H9 (cell line): ENCODE results near the gene OSBPL10. TPM values are rescaled to one million over a fixed set of nuclear protein-coding genes. Genes with fewer than 3 reads are reported as not detected.

ENCODE experiments used
- DNase-seq: peaks from one replicate; pipeline ENCODE4 v3.0.0-alpha.2; 2017
- H2AFZ ChIP-seq: one replicate; pipeline ENCODE4 v1.6.1; 2013; ENCODE audit warnings: mild to moderate bottlenecking, low read length, control low read depth, moderate library complexity
- H2AK5ac ChIP-seq: 2 replicates; pipeline ENCODE4 v1.6.1; 2013; ENCODE audit warnings: low read length, control low read depth, mixed read lengths; ENCODE audit not compliant: insufficient read length
- H2BK120ac ChIP-seq: one replicate; pipeline ENCODE4 v1.6.1; 2013; ENCODE audit warnings: low read depth, mild to moderate bottlenecking, low read length, control low read depth, inconsistent platforms; ENCODE audit not compliant: poor library complexity, severe bottlenecking
- H2BK12ac ChIP-seq: 2 replicates; pipeline ENCODE4 v1.6.1; 2013; ENCODE audit warnings: low read length, control low read depth, mixed read lengths, low read depth; ENCODE audit not compliant: insufficient read length
- H2BK15ac ChIP-seq: 2 replicates; pipeline ENCODE4 v1.6.1; 2013; ENCODE audit warnings: low read depth, low read length, control low read depth
- H2BK20ac ChIP-seq: one replicate; pipeline ENCODE4 v1.6.1; 2013; ENCODE audit warnings: low read depth, mild to moderate bottlenecking, low read length, control low read depth, inconsistent platforms; ENCODE audit not compliant: poor library complexity, severe bottlenecking
- H2BK5ac ChIP-seq: 2 replicates; pipeline ENCODE4 v1.6.1; 2013; ENCODE audit warnings: low read length, control low read depth, mixed read lengths; ENCODE audit not compliant: insufficient read length
- H3K14ac ChIP-seq: 2 replicates; pipeline ENCODE4 v1.6.1; 2013; ENCODE audit warnings: low read length, control low read depth; ENCODE audit not compliant: insufficient read depth
- H3K18ac ChIP-seq: 2 replicates; pipeline ENCODE4 v1.6.1; 2013; ENCODE audit warnings: low read depth, mild to moderate bottlenecking, mixed read lengths, low read length, control low read depth; ENCODE audit not compliant: insufficient read length
- H3K23ac ChIP-seq: 2 replicates; pipeline ENCODE4 v1.6.1; 2013; ENCODE audit warnings: low read length, control low read depth, mixed read lengths, low read depth; ENCODE audit not compliant: insufficient read length
- H3K23me2 ChIP-seq: 2 replicates; pipeline ENCODE4 v1.6.1; 2013; ENCODE audit warnings: low read depth, mild to moderate bottlenecking, mixed read lengths, low read length, control low read depth; ENCODE audit not compliant: insufficient read length, poor library complexity, severe bottlenecking
- H3K27ac ChIP-seq: 2 replicates; pipeline ENCODE4 v1.5.1; 2013; ENCODE audit warnings: low read length, control low read depth, mixed read lengths, low read depth; ENCODE audit not compliant: insufficient read length
- H3K27me3 ChIP-seq: 2 replicates; pipeline ENCODE4 v1.6.1; 2013; ENCODE audit warnings: low read length, control low read depth, inconsistent platforms; ENCODE audit not compliant: insufficient read depth
- H3K4ac ChIP-seq: 2 replicates; pipeline ENCODE4 v1.6.1; 2013; ENCODE audit warnings: low read depth, mild to moderate bottlenecking, control low read depth, inconsistent platforms, low read length, moderate library complexity
- H3K4me1 ChIP-seq: 2 replicates; pipeline ENCODE4 v1.6.1; 2013; ENCODE audit warnings: low read length, control low read depth, inconsistent platforms; ENCODE audit not compliant: insufficient read depth
- H3K4me2 ChIP-seq: 2 replicates; pipeline ENCODE4 v1.6.1; 2013; ENCODE audit warnings: low read length, control low read depth, mixed read lengths; ENCODE audit not compliant: insufficient read length, insufficient read depth
- H3K56ac ChIP-seq: 2 replicates; pipeline ENCODE4 v1.6.1; 2013; ENCODE audit warnings: low read depth, mild to moderate bottlenecking, mixed read lengths, low read length, control low read depth; ENCODE audit not compliant: insufficient read length
- H3K79me1 ChIP-seq: 2 replicates; pipeline ENCODE4 v1.6.1; 2013; ENCODE audit warnings: low read depth, mild to moderate bottlenecking, moderate library complexity, low read length, control low read depth, inconsistent platforms; ENCODE audit not compliant: insufficient read depth, poor library complexity, severe bottlenecking
- H3K79me2 ChIP-seq: 2 replicates; pipeline ENCODE4 v1.6.1; 2013; ENCODE audit warnings: low read length, control low read depth, inconsistent platforms; ENCODE audit not compliant: insufficient read depth
- H3K9ac ChIP-seq: 2 replicates; pipeline ENCODE4 v1.6.1; 2013; ENCODE audit warnings: low read length, control low read depth, mixed read lengths; ENCODE audit not compliant: insufficient read length; ENCODE audit errors: extremely low read depth
- H3K9me3 ChIP-seq: one replicate; pipeline ENCODE4 v1.6.1; 2013; ENCODE audit warnings: low read depth, low read length, inconsistent platforms; ENCODE audit not compliant: control insufficient read depth
- H3T11ph ChIP-seq: one replicate; pipeline ENCODE4 v1.6.1; 2013; ENCODE audit warnings: mild to moderate bottlenecking, low read length, control low read depth, inconsistent platforms
- H4K20me1 ChIP-seq: one replicate; pipeline ENCODE4 v1.6.1; 2013; ENCODE audit not compliant: control insufficient read depth, insufficient read length, insufficient read depth
- H4K5ac ChIP-seq: 2 replicates; pipeline ENCODE4 v1.6.1; 2013; ENCODE audit warnings: low read depth, mild to moderate bottlenecking, mixed read lengths, low read length, control low read depth; ENCODE audit not compliant: insufficient read length
- H4K8ac ChIP-seq: replicated peaks from 2 replicates; pipeline ENCODE4 v1.6.1; 2013; ENCODE audit warnings: low read length, control low read depth, mixed read lengths, low read depth; ENCODE audit not compliant: insufficient read length
- H4K91ac ChIP-seq: 2 replicates; pipeline ENCODE4 v1.6.1; 2013; ENCODE audit warnings: low read depth, mild to moderate bottlenecking, moderate library complexity, mixed read lengths, low read length, control low read depth; ENCODE audit not compliant: insufficient read length
- H3K27ac Mint-ChIP-seq, 3 experiments: 2 replicates in 2 of 3; 3 replicates in 1 of 3; pipeline ENCODE4 v1.8.0; 2020 to 2021; ENCODE audit warnings: mixed read lengths in 3 of 3, mild to moderate bottlenecking in 1 of 3, moderate library complexity in 1 of 3
- H3K27me3 Mint-ChIP-seq: 2 replicates; pipeline ENCODE4 v1.8.0; 2021; ENCODE audit warnings: low read depth, mild to moderate bottlenecking, moderate library complexity, mixed read lengths
- H3K36me3 Mint-ChIP-seq, 3 experiments: 2 replicates in 2 of 3; 3 replicates in 1 of 3; pipeline ENCODE4 v1.8.0; 2020 to 2021; ENCODE audit warnings: low read depth in 3 of 3, mixed read lengths in 3 of 3; ENCODE audit not compliant: insufficient read depth in 1 of 3
- H3K4me1 Mint-ChIP-seq, 2 experiments: 2 replicates each; pipeline ENCODE4 v1.8.0; 2020; ENCODE audit warnings: mixed read lengths in 2 of 2
- H3K4me3 Mint-ChIP-seq, 2 experiments: 2 replicates in 1 of 2; 3 replicates in 1 of 2; pipeline ENCODE4 v1.8.0; 2020 to 2021; ENCODE audit warnings: mild to moderate bottlenecking in 2 of 2, mixed read lengths in 2 of 2, moderate library complexity in 1 of 2
- H3K9me3 Mint-ChIP-seq, 2 experiments: 2 replicates in 1 of 2; 3 replicates in 1 of 2; pipeline ENCODE4 v1.8.0; 2020; ENCODE audit warnings: mild to moderate bottlenecking in 2 of 2, mixed read lengths in 2 of 2, moderate library complexity in 1 of 2
- WGBS: extraction: QIAGEN DNeasy Blood & Tissue Kit; methylation state at CpG from one replicate; pipeline ENCODE4 v1.1.7; 2013; ENCODE audit warnings: missing lambda C conversion rate, low lambda C conversion rate, mixed read lengths; ENCODE audit not compliant: insufficient read length; ENCODE audit errors: extremely low coverage; 5-methylcytosine and 5-hydroxymethylcytosine counted together
- total RNA-seq: library from RNA; stranded (reverse); gene quantifications from 2 replicates; pipeline ENCODE4 v1.2.1, GENCODE V29; 2021
- TF ChIP-seq, protein P1 (sequence below): fragments of 200-600 bp; sonication (generic); conservative IDR thresholded peaks from 3 replicates; pipeline ENCODE4 v1.8.0; 2021; ENCODE audit warnings: antibody characterized with exemption, mild to moderate bottlenecking

Gene OSBPL10
- total RNA-seq, 1 experiment from 2014 or later: 42.7 TPM

DNA sequence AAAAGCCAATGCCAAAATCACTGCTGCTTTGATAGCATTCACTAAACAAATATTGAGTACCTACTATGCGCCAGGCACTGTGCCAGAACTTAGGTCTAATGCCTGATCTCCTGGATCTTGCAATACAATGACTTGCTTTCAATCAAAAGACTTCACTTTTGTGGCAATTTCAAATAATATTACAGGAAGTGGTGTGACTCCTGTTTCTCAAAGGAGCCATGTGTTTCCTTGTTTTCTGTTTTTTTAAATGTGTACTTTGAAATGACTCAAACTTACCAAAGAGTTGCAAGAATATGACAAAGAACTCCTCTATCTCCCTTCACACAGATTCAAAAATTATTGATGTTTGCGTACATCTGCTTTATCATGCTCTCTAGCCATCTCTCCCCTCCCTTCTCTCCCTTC lies 18.3 kb downstream of the OSBPL10 start:
- Histone ChIP-seq H4K5ac (no peak overlapping the region), H2BK12ac (no peak overlapping the region), H2BK120ac (no peak overlapping the region), H3K4ac (no peak overlapping the region), H3K4me2 (no peak overlapping the region), H4K91ac (no peak overlapping the region), H3K23me2 (peaks cover 4% of the 10 kb centered on the region), H3K9me3 (no peaks in the 10 kb centered on the region), H3K14ac (no peak overlapping the region), H2AK5ac (no peak overlapping the region), H3K9ac (no peak overlapping the region), H3T11ph (no peak overlapping the region), H3K4me1 (peaks cover 11% of the 10 kb centered on the region; the same call in 1 of the 2 replicates), H2AFZ (no peak overlapping the region), H2BK20ac (no peak overlapping the region), H3K27ac (no peak overlapping the region), H3K23ac (no peak overlapping the region), H3K56ac (no peak overlapping the region), H4K8ac (no peak overlapping the region), H2BK5ac (no peak overlapping the region), H3K79me2 (peaks cover 26% of the 10 kb centered on the region; the same call in 1 of the 2 replicates), H2BK15ac (no peak overlapping the region), H3K79me1 (no peaks in the 10 kb centered on the region), H3K27me3 (no peaks in the 10 kb centered on the region), H3K18ac (no peak overlapping the region), H4K20me1 (no peaks in the 10 kb centered on the region)
- no peak for DNase-seq
- H3K9me3 Mint-ChIP-seq: no peaks in the 10 kb centered on the region
- peaks cover 56% of the 10 kb centered on the region in 2 experiments for H3K4me1 Mint-ChIP-seq
- no peaks in the 10 kb centered on the region for H3K27me3 Mint-ChIP-seq
- no peak overlapping the region for H3K4me3 Mint-ChIP-seq
- no peak overlapping the region; a peak in 1 of 7 replicates for H3K27ac Mint-ChIP-seq
- WGBS: no CpG with 5 or more reads among the region's 2 CpGs
- H3K36me3 Mint-ChIP-seq: peaks cover 0 to 13% (median 2%) of the 10 kb centered on the region in 3 experiments; a peak in 2 of 7 replicates
- TF ChIP-seq, protein P1, sequence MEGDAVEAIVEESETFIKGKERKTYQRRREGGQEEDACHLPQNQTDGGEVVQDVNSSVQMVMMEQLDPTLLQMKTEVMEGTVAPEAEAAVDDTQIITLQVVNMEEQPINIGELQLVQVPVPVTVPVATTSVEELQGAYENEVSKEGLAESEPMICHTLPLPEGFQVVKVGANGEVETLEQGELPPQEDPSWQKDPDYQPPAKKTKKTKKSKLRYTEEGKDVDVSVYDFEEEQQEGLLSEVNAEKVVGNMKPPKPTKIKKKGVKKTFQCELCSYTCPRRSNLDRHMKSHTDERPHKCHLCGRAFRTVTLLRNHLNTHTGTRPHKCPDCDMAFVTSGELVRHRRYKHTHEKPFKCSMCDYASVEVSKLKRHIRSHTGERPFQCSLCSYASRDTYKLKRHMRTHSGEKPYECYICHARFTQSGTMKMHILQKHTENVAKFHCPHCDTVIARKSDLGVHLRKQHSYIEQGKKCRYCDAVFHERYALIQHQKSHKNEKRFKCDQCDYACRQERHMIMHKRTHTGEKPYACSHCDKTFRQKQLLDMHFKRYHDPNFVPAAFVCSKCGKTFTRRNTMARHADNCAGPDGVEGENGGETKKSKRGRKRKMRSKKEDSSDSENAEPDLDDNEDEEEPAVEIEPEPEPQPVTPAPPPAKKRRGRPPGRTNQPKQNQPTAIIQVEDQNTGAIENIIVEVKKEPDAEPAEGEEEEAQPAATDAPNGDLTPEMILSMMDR: no peak
